PC-9 (cell line): Measurements from ENCODE around the gene ZNF691.

Source experiments
- EZH2 ChIP-seq: fragments of 200-600 bp; sonication (generic); IDR thresholded peaks from 2 replicates; pipeline ENCODE4 v1.8.0; 2017; ENCODE audit warnings: antibody characterized with exemption, low read depth
- TF ChIP-seq, protein P1 (sequence below): fragments of 200-600 bp; sonication (generic); conservative IDR thresholded peaks from 2 replicates; pipeline ENCODE4 v1.6.1; 2017; ENCODE audit warnings: mixed run types, antibody characterized with exemption, mild to moderate bottlenecking, moderate library complexity

DNA sequence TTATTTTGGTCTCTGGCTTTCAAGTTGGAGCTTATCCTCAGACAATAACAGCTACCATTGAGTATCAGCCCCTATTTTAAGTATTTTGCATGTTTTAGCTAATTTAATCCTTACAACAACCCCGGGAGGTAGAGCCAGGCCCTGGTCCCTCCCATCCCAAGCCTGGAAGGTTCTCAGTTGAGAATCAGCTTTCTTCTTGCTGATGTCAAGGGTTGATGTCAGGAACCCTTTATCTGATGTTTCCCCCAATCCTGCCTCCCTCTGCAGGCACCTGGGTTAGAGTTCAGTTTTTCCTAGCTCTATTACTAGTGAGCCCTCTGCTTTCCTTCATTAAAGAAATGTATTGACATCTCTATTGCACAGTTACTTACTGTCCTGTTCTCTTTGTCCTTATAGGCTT, 25.6 kb upstream of the ZNF691 start:
- TF ChIP-seq, protein P1, sequence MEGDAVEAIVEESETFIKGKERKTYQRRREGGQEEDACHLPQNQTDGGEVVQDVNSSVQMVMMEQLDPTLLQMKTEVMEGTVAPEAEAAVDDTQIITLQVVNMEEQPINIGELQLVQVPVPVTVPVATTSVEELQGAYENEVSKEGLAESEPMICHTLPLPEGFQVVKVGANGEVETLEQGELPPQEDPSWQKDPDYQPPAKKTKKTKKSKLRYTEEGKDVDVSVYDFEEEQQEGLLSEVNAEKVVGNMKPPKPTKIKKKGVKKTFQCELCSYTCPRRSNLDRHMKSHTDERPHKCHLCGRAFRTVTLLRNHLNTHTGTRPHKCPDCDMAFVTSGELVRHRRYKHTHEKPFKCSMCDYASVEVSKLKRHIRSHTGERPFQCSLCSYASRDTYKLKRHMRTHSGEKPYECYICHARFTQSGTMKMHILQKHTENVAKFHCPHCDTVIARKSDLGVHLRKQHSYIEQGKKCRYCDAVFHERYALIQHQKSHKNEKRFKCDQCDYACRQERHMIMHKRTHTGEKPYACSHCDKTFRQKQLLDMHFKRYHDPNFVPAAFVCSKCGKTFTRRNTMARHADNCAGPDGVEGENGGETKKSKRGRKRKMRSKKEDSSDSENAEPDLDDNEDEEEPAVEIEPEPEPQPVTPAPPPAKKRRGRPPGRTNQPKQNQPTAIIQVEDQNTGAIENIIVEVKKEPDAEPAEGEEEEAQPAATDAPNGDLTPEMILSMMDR: no peak
- TF ChIP-seq EZH2: no peak
